OCI-LY7 (cell line): Measurements from ENCODE around the gene RNU6-8. TPM values are rescaled to one million over a fixed set of nuclear protein-coding genes. Genes with fewer than 3 reads are reported as not detected.

Experiments used
- BruUV-seq: library from RNA; stranded (reverse); fragments of 400-500 nt; replicated peaks from 2 replicates; lab custom pipeline; 2021; lab: Mats Ljungman, UMichigan
- CTCF ChIA-PET: fragments of 300-600 bp; sonication (Branson Sonifier 250); formaldehyde crosslinking; loops from one replicate; lab custom pipeline; 2022; ENCODE audit warnings: antibody characterized with exemption; ENCODE audit not compliant: unreplicated experiment; lab: Charles Lee
- POLR2A ChIA-PET: fragments of 300-600 bp; sonication (Branson Sonifier 250); formaldehyde crosslinking; loops from one replicate; lab custom pipeline; 2022; ENCODE audit warnings: antibody characterized with exemption; lab: Charles Lee
- DNase-seq: peaks from one replicate; pipeline ENCODE4 v3.0.0-alpha.2; 2015; ENCODE audit warnings: low spot score
- H2AFZ ChIP-seq: fragments of 200-600 bp; sonication (generic), shearing (Covaris generic); 2 replicates; pipeline ENCODE4 v1.6.1; 2014; ENCODE audit warnings: mild to moderate bottlenecking, antibody characterized with exemption, low read length, moderate library complexity
- H3K27ac ChIP-seq: fragments of 200-600 bp; sonication (generic); 2 replicates; pipeline ENCODE4 v1.5.1; 2014; ENCODE audit warnings: mixed run types, low read depth, mild to moderate bottlenecking, moderate library complexity, low read length, inconsistent platforms; ENCODE audit not compliant: poor library complexity, severe bottlenecking
- H3K36me3 ChIP-seq: fragments of 200-600 bp; sonication (generic); 2 replicates; pipeline ENCODE4 v1.6.1; 2014; ENCODE audit warnings: mild to moderate bottlenecking, antibody characterized with exemption, low read length, moderate library complexity, mixed read lengths; ENCODE audit not compliant: insufficient read depth
- H3K4me1 ChIP-seq: fragments of 200-600 bp; sonication (generic); 2 replicates; pipeline ENCODE4 v1.5.1; 2014; ENCODE audit warnings: mild to moderate bottlenecking, low read length; ENCODE audit not compliant: insufficient read depth, poor library complexity, severe bottlenecking
- H3K4me2 ChIP-seq: fragments of 200-600 bp; sonication (generic); 2 replicates; pipeline ENCODE4 v1.6.1; 2014; ENCODE audit warnings: mild to moderate bottlenecking, low read length
- H3K4me3 ChIP-seq: fragments of 200-600 bp; sonication (generic); 2 replicates; pipeline ENCODE4 v1.5.1; 2014; ENCODE audit warnings: mild to moderate bottlenecking, low read depth, low read length; ENCODE audit not compliant: poor library complexity, severe bottlenecking
- H3K79me2 ChIP-seq: fragments of 200-600 bp; sonication (generic); 2 replicates; pipeline ENCODE4 v1.6.1; 2016; ENCODE audit warnings: low read depth, mild to moderate bottlenecking, low read length, moderate library complexity, mixed read lengths; ENCODE audit not compliant: insufficient read depth
- H3K9me2 ChIP-seq: fragments of 200-600 bp; sonication (generic); 2 replicates; pipeline ENCODE4 v1.6.1; 2016; ENCODE audit warnings: mild to moderate bottlenecking, low read length, mixed read lengths; ENCODE audit not compliant: insufficient read depth
- H3K9me3 ChIP-seq: fragments of 200-600 bp; sonication (generic); 2 replicates; pipeline ENCODE4 v1.6.1; 2014; ENCODE audit warnings: mild to moderate bottlenecking, mixed run types, low read length, mixed read lengths
- H4K20me1 ChIP-seq: fragments of 200-600 bp; sonication (generic); 2 replicates; pipeline ENCODE4 v1.6.1; 2014; ENCODE audit warnings: mild to moderate bottlenecking, antibody characterized with exemption, low read length, moderate library complexity, mixed read lengths; ENCODE audit not compliant: insufficient read depth
- EZH2phosphoT487 ChIP-seq: fragments of 200-600 bp; sonication (generic); IDR thresholded peaks from 2 replicates; pipeline ENCODE4 v1.6.1; 2018; ENCODE audit warnings: low read depth, borderline replicate concordance, mild to moderate bottlenecking, mixed run types, antibody characterized with exemption, low read length, moderate library complexity, mixed read lengths
- intact Hi-C: fragments of 100-400 bp; cut with micrococcal nuclease; formaldehyde crosslinking; loops from one replicate; pipeline ENCODE4 v1.10.0; 2022; ENCODE audit not compliant: unreplicated experiment
- total RNA-seq, 2 experiments: library from RNA; depleted of rRNA in 1 of 2; stranded (reverse); fragments of >200 nt in 1 of 2; shearing (Covaris generic) in 1 of 2; gene quantifications; 2 replicates each; pipeline ENCODE4 v1.2.3, GENCODE V29; 2014 to 2022
- TF ChIP-seq, protein P1 (sequence below): fragments of 200-600 bp; sonication (generic); conservative IDR thresholded peaks from 2 replicates; pipeline ENCODE4 v1.5.1; 2014; ENCODE audit warnings: mild to moderate bottlenecking, antibody characterized with exemption, low read length, moderate library complexity, mixed read lengths

The RNU6-8 gene
- total RNA-seq, 2 experiments from 2014 or later = not detected

GRCh38 chr14:32230181-32230580 is 27.1 kb upstream of the RNU6-8 start:
- Histone ChIP-seq H3K9me2 (no peaks in the 10 kb centered on the region), H4K20me1 (no peaks in the 10 kb centered on the region), H2AFZ (no peak overlapping the region), H3K9me3 (no peaks in the 10 kb centered on the region), H3K36me3 (no peaks in the 10 kb centered on the region), H3K27ac (no peak overlapping the region), H3K79me2 (no peaks in the 10 kb centered on the region), H3K4me1 (no peaks in the 10 kb centered on the region), H3K4me3 (no peak overlapping the region), H3K4me2 (no peak overlapping the region)
- intact Hi-C loops = no loop called here
- no TSS peak for BruUV-seq
- POLR2A ChIA-PET = no interaction called here
- CTCF ChIA-PET = no interaction called here
- DNase-seq = no peak
- TF ChIP-seq, protein P1, sequence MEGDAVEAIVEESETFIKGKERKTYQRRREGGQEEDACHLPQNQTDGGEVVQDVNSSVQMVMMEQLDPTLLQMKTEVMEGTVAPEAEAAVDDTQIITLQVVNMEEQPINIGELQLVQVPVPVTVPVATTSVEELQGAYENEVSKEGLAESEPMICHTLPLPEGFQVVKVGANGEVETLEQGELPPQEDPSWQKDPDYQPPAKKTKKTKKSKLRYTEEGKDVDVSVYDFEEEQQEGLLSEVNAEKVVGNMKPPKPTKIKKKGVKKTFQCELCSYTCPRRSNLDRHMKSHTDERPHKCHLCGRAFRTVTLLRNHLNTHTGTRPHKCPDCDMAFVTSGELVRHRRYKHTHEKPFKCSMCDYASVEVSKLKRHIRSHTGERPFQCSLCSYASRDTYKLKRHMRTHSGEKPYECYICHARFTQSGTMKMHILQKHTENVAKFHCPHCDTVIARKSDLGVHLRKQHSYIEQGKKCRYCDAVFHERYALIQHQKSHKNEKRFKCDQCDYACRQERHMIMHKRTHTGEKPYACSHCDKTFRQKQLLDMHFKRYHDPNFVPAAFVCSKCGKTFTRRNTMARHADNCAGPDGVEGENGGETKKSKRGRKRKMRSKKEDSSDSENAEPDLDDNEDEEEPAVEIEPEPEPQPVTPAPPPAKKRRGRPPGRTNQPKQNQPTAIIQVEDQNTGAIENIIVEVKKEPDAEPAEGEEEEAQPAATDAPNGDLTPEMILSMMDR = no peak
- no peak for TF ChIP-seq EZH2phosphoT487

DNA sequence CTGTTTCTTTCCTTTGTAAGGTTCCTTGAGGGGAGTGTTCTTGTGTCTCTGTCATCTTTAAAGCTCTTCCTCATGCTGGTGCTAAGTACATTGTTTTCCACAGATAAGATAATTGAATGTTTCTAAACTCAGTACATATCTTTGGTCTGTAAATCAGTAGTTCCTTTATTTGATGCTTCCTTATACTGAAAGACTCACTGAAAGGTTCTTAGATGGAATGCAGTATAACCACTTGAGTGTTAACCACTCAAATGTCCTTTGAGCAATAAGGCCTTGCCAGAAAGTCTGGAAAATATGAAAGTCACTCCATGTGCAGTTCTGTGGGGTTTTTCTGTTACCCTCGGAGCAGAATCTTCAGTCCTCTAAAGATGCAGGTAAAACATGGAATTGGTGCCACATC is 23.0 kb upstream of the RNU6-8 start:
- no peaks in the 10 kb centered on the region for H3K4me1 ChIP-seq
- ChIA-PET CTCF (no interaction called here), POLR2A (interaction anchor here (0.7 kb wide), 1 partner anchor 739 kb away, joined by 3 read pairs; no protein-coding TSS in a partner anchor)
- no peak overlapping the region for H3K4me3 ChIP-seq
- no peaks in the 10 kb centered on the region for H3K79me2 ChIP-seq
- no peak for DNase-seq
- no peak for TF ChIP-seq EZH2phosphoT487
- TF ChIP-seq, protein P1 = no peak
- no peaks in the 10 kb centered on the region for H3K9me3 ChIP-seq
- H3K36me3 ChIP-seq = no peaks in the 10 kb centered on the region
- H4K20me1 ChIP-seq = no peaks in the 10 kb centered on the region
- no peak overlapping the region for H2AFZ ChIP-seq
- H3K9me2 ChIP-seq = no peaks in the 10 kb centered on the region
- H3K4me2 ChIP-seq = no peak overlapping the region
- intact Hi-C loops = no loop called here
- H3K27ac ChIP-seq = no peak overlapping the region
- BruUV-seq = no TSS peak

DNA sequence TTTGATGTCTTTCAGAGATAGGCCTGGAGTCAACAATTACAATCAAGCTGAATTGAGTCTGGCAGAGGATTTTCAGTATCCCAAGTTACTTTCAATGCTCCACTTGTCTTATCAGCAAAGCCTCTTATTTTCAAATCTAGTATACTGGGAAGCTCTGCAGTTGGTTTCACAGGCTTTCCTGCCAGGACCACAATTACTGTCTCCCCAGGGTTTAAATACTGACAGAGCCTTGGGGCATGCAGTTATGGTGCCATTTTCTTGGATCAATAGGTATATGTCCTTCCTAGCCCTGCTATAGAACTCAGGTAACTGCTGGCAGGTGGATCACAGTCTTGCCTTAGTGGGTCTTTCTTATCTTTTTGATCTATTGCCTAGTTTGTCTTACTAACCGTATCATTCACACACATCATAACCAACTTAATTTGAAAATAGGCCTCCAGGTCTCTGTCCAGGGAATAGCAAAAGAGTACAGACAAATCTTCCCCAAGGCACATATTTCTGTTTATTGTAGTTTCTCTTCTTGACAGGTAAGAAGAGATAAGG is 22.4 kb upstream of the RNU6-8 start:
- BruUV-seq = no TSS peak
- POLR2A ChIA-PET = no interaction called here

More for the DNA sequence above, 22.4 kb upstream of the RNU6-8 start:
- H3K9me3 ChIP-seq = no peaks in the 10 kb centered on the region
- H4K20me1 ChIP-seq = no peaks in the 10 kb centered on the region
- intact Hi-C loops = no loop called here
- TF ChIP-seq EZH2phosphoT487 = no peak
- TF ChIP-seq, protein P1 = no peak
- no peaks in the 10 kb centered on the region for H3K79me2 ChIP-seq
- no peaks in the 10 kb centered on the region for H3K9me2 ChIP-seq
- CTCF ChIA-PET = no interaction called here
- H3K27ac ChIP-seq = no peak overlapping the region
- DNase-seq = no peak
- H3K4me3 ChIP-seq = no peak overlapping the region
- no peak overlapping the region for H3K4me2 ChIP-seq
- no peaks in the 10 kb centered on the region for H3K4me1 ChIP-seq
- no peak overlapping the region for H2AFZ ChIP-seq
- H3K36me3 ChIP-seq = no peaks in the 10 kb centered on the region
